Measurements from ENCODE around the gene PLA2G7. TPM values are rescaled to one million over a fixed set of nuclear protein-coding genes. Genes with fewer than 3 reads are reported as not detected.

Gene PLA2G7
- total RNA-seq, 1 donor from 2014 or later, result 0.26 TPM

DNA sequence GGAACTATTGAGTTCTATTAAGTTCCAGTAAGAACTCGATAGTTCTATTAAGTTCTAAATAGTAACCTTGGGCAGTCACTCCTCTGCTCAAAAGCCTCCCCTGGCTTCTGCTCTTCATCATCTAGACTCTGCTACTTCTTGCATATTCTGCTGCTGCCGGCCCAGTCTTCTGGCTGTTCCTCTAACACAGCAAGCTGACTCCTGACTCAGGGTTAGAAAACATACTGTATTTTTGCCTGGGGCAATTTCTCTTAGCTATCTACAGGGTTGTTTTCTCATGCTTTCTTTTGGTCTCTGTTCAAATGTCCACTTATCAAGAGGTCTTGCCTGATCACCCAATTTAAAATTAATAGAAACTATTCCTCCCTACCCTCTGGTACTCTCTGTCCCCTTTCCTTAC is 67.8 kb downstream of the PLA2G7 start:
- Mint-ChIP-seq H3K9me3 (no peaks in the 10 kb centered on the region), H3K4me3 (no peak overlapping the region), H3K27ac (ENCODE audit: unreplicated experiment) (no peak overlapping the region), H3K27me3 (ENCODE audit: low read depth) (no peaks in the 10 kb centered on the region), H3K36me3 (ENCODE audit: low read depth) (no peaks in the 10 kb centered on the region), H3K4me1 (no peaks in the 10 kb centered on the region)
- no peak for DNase-seq (ENCODE audit: low read depth, low spot score)
- TF ChIP-seq, protein P1, sequence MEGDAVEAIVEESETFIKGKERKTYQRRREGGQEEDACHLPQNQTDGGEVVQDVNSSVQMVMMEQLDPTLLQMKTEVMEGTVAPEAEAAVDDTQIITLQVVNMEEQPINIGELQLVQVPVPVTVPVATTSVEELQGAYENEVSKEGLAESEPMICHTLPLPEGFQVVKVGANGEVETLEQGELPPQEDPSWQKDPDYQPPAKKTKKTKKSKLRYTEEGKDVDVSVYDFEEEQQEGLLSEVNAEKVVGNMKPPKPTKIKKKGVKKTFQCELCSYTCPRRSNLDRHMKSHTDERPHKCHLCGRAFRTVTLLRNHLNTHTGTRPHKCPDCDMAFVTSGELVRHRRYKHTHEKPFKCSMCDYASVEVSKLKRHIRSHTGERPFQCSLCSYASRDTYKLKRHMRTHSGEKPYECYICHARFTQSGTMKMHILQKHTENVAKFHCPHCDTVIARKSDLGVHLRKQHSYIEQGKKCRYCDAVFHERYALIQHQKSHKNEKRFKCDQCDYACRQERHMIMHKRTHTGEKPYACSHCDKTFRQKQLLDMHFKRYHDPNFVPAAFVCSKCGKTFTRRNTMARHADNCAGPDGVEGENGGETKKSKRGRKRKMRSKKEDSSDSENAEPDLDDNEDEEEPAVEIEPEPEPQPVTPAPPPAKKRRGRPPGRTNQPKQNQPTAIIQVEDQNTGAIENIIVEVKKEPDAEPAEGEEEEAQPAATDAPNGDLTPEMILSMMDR (conservative IDR thresholded peaks at IDR 0.05), result no peak

DNA sequence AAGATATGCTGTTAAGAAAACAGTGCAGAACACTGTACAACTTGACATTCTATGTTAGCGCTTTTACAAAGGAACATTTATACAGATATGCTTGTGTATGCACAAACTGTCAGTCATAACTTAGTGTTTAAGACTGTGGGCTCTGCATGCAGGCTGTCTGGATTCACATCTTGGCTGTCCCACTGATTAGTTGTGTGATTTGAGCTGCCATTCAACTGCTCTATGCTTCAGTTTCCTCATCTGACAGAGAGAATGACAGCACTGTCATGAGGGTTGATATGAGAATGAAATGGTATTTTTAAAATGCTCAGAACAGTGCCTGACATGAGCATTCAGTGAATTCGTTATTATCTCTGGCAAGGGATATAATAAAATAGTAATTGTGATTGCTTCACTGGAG is 73.7 kb downstream of the PLA2G7 start:
- no peak for DNase-seq (ENCODE audit: low read depth, low spot score)
- Mint-ChIP-seq H3K9me3 (no peaks in the 10 kb centered on the region), H3K4me1 (no peaks in the 10 kb centered on the region), H3K27me3 (ENCODE audit: low read depth) (no peaks in the 10 kb centered on the region), H3K27ac (ENCODE audit: unreplicated experiment) (no peak overlapping the region), H3K36me3 (ENCODE audit: low read depth) (no peaks in the 10 kb centered on the region), H3K4me3 (no peak overlapping the region)
- TF ChIP-seq, protein P1 (conservative IDR thresholded peaks at IDR 0.05), result no peak

DNA sequence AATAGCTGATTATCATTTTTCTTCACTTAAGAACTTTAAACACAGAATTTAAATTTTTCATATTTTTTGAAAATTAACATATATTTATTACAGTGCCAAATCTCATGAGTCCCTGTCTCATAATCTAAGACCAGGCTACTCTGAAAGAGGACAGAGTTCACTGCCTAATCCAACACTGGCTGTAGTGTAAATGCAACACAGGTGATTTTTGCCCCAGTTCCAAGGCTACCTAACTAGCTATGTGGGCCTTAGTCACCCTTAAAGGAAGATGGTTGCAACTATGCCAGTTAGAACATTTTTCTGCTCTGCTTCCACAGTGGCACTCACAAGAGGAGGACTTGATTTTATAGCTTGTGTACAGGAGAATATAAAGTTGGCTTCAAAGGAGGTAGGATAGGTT is 77.5 kb downstream of the PLA2G7 start:
- no peak overlapping the region for H3K27ac Mint-ChIP-seq (ENCODE audit: unreplicated experiment)
- TF ChIP-seq, protein P1 (conservative IDR thresholded peaks at IDR 0.05), result no peak
- no peak for DNase-seq (ENCODE audit: low read depth, low spot score)
- H3K27me3 Mint-ChIP-seq (ENCODE audit: low read depth), result peaks cover 19% of the 10 kb centered on the region
- no peak overlapping the region for H3K4me3 Mint-ChIP-seq
- H3K36me3 Mint-ChIP-seq (ENCODE audit: low read depth), result no peaks in the 10 kb centered on the region
- no peaks in the 10 kb centered on the region for H3K9me3 Mint-ChIP-seq
- H3K4me1 Mint-ChIP-seq, result peaks cover 15% of the 10 kb centered on the region

DNA sequence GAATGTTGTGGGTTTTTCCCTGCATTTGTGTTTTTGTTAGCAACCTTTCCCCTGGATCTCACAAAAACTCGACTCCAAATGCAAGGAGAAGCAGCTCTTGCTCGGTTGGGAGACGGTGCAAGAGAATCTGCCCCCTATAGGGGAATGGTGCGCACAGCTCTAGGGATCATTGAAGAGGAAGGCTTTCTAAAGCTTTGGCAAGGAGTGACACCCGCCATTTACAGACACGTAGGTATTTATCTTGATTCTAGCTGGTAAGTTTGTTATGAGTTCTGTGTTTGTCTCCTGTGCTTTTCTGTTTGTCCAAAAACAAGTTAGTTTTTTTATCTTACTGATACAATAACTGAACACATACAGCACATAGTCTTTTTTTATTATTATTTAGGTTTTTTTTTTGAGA is 79.4 kb downstream of the PLA2G7 start:
- TF ChIP-seq, protein P1 (conservative IDR thresholded peaks at IDR 0.05), result peak; percentile 63
- Mint-ChIP-seq H3K36me3 (ENCODE audit: low read depth) (no peaks in the 10 kb centered on the region), H3K27ac (ENCODE audit: unreplicated experiment) (no peak overlapping the region), H3K4me1 (peaks cover 30% of the 10 kb centered on the region), H3K4me3 (peak overlapping the region; percentile 81), H3K27me3 (ENCODE audit: low read depth) (peaks cover 28% of the 10 kb centered on the region), H3K9me3 (no peaks in the 10 kb centered on the region)
- peak; percentile 38 for DNase-seq (ENCODE audit: low read depth, low spot score)

Other genes starting within 250 kb of the PLA2G7 start
- 3.6 TPM in 2 replicates for gene RCAN2, start 243.9 kb downstream of the PLA2G7 start, total RNA-seq
- 1.5 and 2.1 TPM in 2 replicates for gene CYP39A1, start 82.6 kb downstream of the PLA2G7 start, total RNA-seq
- 5.8 and 8.4 TPM in 2 replicates for gene SLC25A27, start 82.4 kb downstream of the PLA2G7 start, total RNA-seq
- gene TDRD6, start 47.5 kb downstream of the PLA2G7 start, total RNA-seq, result 0.05 and 0.16 TPM in 2 replicates
- not detected in 2 replicates for gene ANKRD66, start 11.6 kb upstream of the PLA2G7 start, total RNA-seq
- gene MEP1A, start 58.0 kb upstream of the PLA2G7 start, total RNA-seq, result not detected in 2 replicates
- 0.16 TPM in 1 of 2 replicates, not detected in the other for gene ADGRF5, start 186.6 kb upstream of the PLA2G7 start, total RNA-seq

All from neural crest cell (in vitro differentiated cells).